NCI-H1694 treated with DMSO at 0.1 percent for 48 hours (cell line): ENCODE measurements around the gene PLCB3.

Source experiments
- DNase-seq: peaks from one replicate; lab custom pipeline; 2025; lab: John Stamatoyannopoulos, UW

Gene PLCB3

GRCh38 chr11:64266339-64266738 lies 15.0 kb downstream of the PLCB3 start:
- DNase-seq, result no peak

- DNase-seq, result no peak
Measured at GRCh38 chr11:64267207-64267945, 16.0 kb downstream of the PLCB3 start.

- DNase-seq, result no peak
Measured at GRCh38 chr11:64268025-64268892, 16.9 kb downstream of the PLCB3 start.

GRCh38 chr11:64268893-64269539 lies 17.7 kb downstream of the PLCB3 start:
- DNase-seq, result no peak

- peak; percentile 98 for DNase-seq
Measured at GRCh38 chr11:64269540-64270220, 18.4 kb downstream of the PLCB3 start.

- DNase-seq, result no peak
Measured at GRCh38 chr11:64275031-64275800, 23.9 kb downstream of the PLCB3 start.

GRCh38 chr11:64275841-64276240 lies 24.5 kb downstream of the PLCB3 start:
- no peak for DNase-seq

- no peak for DNase-seq
Measured at GRCh38 chr11:64276653-64277431, 25.5 kb downstream of the PLCB3 start.

- no peak for DNase-seq
Measured at GRCh38 chr11:64278576-64279190, 27.4 kb downstream of the PLCB3 start.

GRCh38 chr11:64281957-64282770 lies 30.8 kb downstream of the PLCB3 start:
- DNase-seq, result no peak

GRCh38 chr11:64283092-64283491 lies 31.8 kb downstream of the PLCB3 start:
- DNase-seq, result no peak

- peak; percentile 71 for DNase-seq
Measured at GRCh38 chr11:64284048-64284961, 33.0 kb downstream of the PLCB3 start, which contains the start of gene BAD. Gene BAD (minus strand): TSS chr11:64284665. CDS start chr11:64284368, 297 bp downstream.

- peak; percentile 55 for DNase-seq
Measured at GRCh38 chr11:64284962-64285884, 33.9 kb downstream of the PLCB3 start, which contains the start of gene GPR137. Gene GPR137 (plus strand): TSS chr11:64285848. CDS start chr11:64286525, 677 bp downstream.

- peak; percentile 43 for DNase-seq
Measured at GRCh38 chr11:64285885-64286800, 34.8 kb downstream of the PLCB3 start.

GRCh38 chr11:64286801-64287159 lies 35.5 kb downstream of the PLCB3 start:
- DNase-seq, result no peak
